Esophagus squamous epithelium (tissue), 5 donors: Measurements from ENCODE around the gene STXBP4. TPM values are rescaled to one million over a fixed set of nuclear protein-coding genes. Genes with fewer than 3 reads are reported as not detected.

Experiments used
- DNase-seq: peaks from one replicate; lab custom pipeline; 2025; lab: John Stamatoyannopoulos, UW
- H3K27ac ChIP-seq, 4 donors: fragments of 200-600 bp; sonication (generic); one replicate each; pipeline ENCODE4 v1.5.1; 2016 to 2019; ENCODE audit warnings: mild to moderate bottlenecking in 1 of 4
- H3K27me3 ChIP-seq, 4 donors: fragments of 200-600 bp; sonication (generic); 1 replicate in 3 of 4; 2 replicates in 1 of 4; pipeline versions ENCODE4 v1.5.1 to v1.6.0; 2017 to 2021; ENCODE audit warnings: antibody characterized with exemption in 1 of 4
- H3K36me3 ChIP-seq, 3 donors: fragments of 200-600 bp; sonication (generic); one replicate each; pipeline ENCODE4 v1.5.1; 2016 to 2019
- H3K4me1 ChIP-seq, 3 donors: fragments of 200-600 bp; sonication (generic); one replicate each; pipeline ENCODE4 v1.5.1; 2017 to 2019
- H3K4me3 ChIP-seq, 4 donors: fragments of 200-600 bp; sonication (generic); 1 replicate in 3 of 4; 2 replicates in 1 of 4; pipeline ENCODE4 v1.5.1; 2016 to 2019; ENCODE audit warnings: mild to moderate bottlenecking in 2 of 4, moderate library complexity in 1 of 4
- H3K9me3 ChIP-seq, 3 donors: fragments of 200-600 bp; sonication (generic); one replicate each; pipeline ENCODE4 v1.5.1; 2016 to 2019
- CTCF ChIP-seq, 6 experiments: fragments of 450-650 bp in 4 of 6; fragments of 200-600 bp in 2 of 6; sonication (generic) in 2 of 6; IDR thresholded peaks; one replicate each; pipeline ENCODE4 v1.5.1; 2016 to 2019; ENCODE audit warnings: antibody characterized with exemption in 6 of 6, mild to moderate bottlenecking in 4 of 6, moderate library complexity in 4 of 6
- POLR2A ChIP-seq, 4 donors: fragments of 450-650 bp; IDR thresholded peaks; one replicate each; pipeline ENCODE4 v1.6.1; 2017; ENCODE audit warnings: antibody characterized with exemption in 4 of 4, mild to moderate bottlenecking in 4 of 4, moderate library complexity in 3 of 4
- WGBS, 2 donors: methylation state at CpG; one replicate each; pipeline ENCODE4 v1.1.5; 2018; 5-methylcytosine and 5-hydroxymethylcytosine counted together
- intact Hi-C: fragments of 100-400 bp; cut with DNase I; formaldehyde crosslinking; loops from one replicate; pipeline ENCODE4 v1.15.0; 2022
- total RNA-seq, 4 donors: library from RNA; depleted of rRNA; stranded (reverse); fragments of >200 nt; gene quantifications; one replicate each; pipeline ENCODE4 v1.1.0, GENCODE V29; 2016
- donor health status: DM: yes; HTN: yes; CAD: no.

Gene STXBP4
- total RNA-seq, 4 donors from 2014 or later: 0.61 to 23.5 (median 13.3) TPM

GRCh38 chr17:55162556-55162946 is 194.0 kb downstream of the STXBP4 start:
- H3K9me3 ChIP-seq: no peaks in the 10 kb centered on the region
- peaks cover 0 to 17% (median 0%) of the 10 kb centered on the region in 3 donors for H3K4me1 ChIP-seq
- no peak overlapping the region for H3K4me3 ChIP-seq
- H3K36me3 ChIP-seq: peaks cover 0 to 5% (median 0%) of the 10 kb centered on the region in 3 donors
- DNase-seq: no peak
- TF ChIP-seq POLR2A (IDR thresholded peaks at IDR 0.05): no peak
- no peak for TF ChIP-seq CTCF (IDR thresholded peaks at IDR 0.05)
- intact Hi-C loops: no loop called here
- H3K27me3 ChIP-seq: no peaks in the 10 kb centered on the region
- no peak overlapping the region for H3K27ac ChIP-seq

- no peak overlapping the region for H3K27ac ChIP-seq
- no peak for DNase-seq
- WGBS, 2 donors: 72 to 85% methylated on average over 3 of the region's 3 CpGs
- no peaks in the 10 kb centered on the region for H3K27me3 ChIP-seq
- TF ChIP-seq CTCF (IDR thresholded peaks at IDR 0.05) (no peak), POLR2A (IDR thresholded peaks at IDR 0.05) (no peak)
- intact Hi-C loops: no loop called here
- peaks cover 0 to 19% (median 0%) of the 10 kb centered on the region in 3 donors for H3K4me1 ChIP-seq
- H3K4me3 ChIP-seq: no peak overlapping the region
- H3K36me3 ChIP-seq: peaks cover 0 to 5% (median 0%) of the 10 kb centered on the region in 3 donors
- H3K9me3 ChIP-seq: no peaks in the 10 kb centered on the region
Measured at GRCh38 chr17:55163408-55163807, 194.8 kb downstream of the STXBP4 start.

- intact Hi-C loops: no loop called here
- Histone ChIP-seq H3K36me3 (no peaks in the 10 kb centered on the region), H3K27me3 (no peaks in the 10 kb centered on the region), H3K9me3 (no peaks in the 10 kb centered on the region), H3K27ac (peak overlapping the region in 3 of 4 donors; percentile 11 to 64 (median 51)), H3K4me1 (peaks cover 0 to 30% (median 4%) of the 10 kb centered on the region in 3 donors), H3K4me3 (no peak overlapping the region)
- TF ChIP-seq CTCF (IDR thresholded peaks at IDR 0.05): no peak
- no peak for TF ChIP-seq POLR2A (IDR thresholded peaks at IDR 0.05)
- WGBS, 2 donors: 74 to 78% methylated on average over 2 of the region's 2 CpGs
- no peak for DNase-seq
Measured at GRCh38 chr17:55166506-55166905, 197.9 kb downstream of the STXBP4 start.

- intact Hi-C loops: no loop called here
- TF ChIP-seq CTCF (IDR thresholded peaks at IDR 0.05) (no peak), POLR2A (IDR thresholded peaks at IDR 0.05) (no peak)
- H3K27ac ChIP-seq: peak overlapping the region in 3 of 4 donors; percentile 22 to 64 (median 51)
- no peak overlapping the region for H3K4me3 ChIP-seq
- peaks cover 0 to 37% (median 6%) of the 10 kb centered on the region in 3 donors for H3K4me1 ChIP-seq
- WGBS, 2 donors: 58 to 66% methylated on average over 2 of the region's 2 CpGs
- DNase-seq: no peak
- H3K36me3 ChIP-seq: no peaks in the 10 kb centered on the region
- no peaks in the 10 kb centered on the region for H3K27me3 ChIP-seq
- H3K9me3 ChIP-seq: no peaks in the 10 kb centered on the region
Measured at GRCh38 chr17:55167024-55167725, 198.6 kb downstream of the STXBP4 start.

GRCh38 chr17:55168958-55169687 is 200.6 kb downstream of the STXBP4 start:
- no peak for DNase-seq
- no peak overlapping the region for H3K4me3 ChIP-seq
- H3K4me1 ChIP-seq: peaks cover 0 to 46% (median 7%) of the 10 kb centered on the region in 3 donors
- 46 to 49% methylated on average over 5 of the region's 5 CpGs for WGBS, 2 donors
- no peaks in the 10 kb centered on the region for H3K36me3 ChIP-seq
- no peak overlapping the region for H3K27ac ChIP-seq
- no peaks in the 10 kb centered on the region for H3K9me3 ChIP-seq
- intact Hi-C loops: no loop called here
- TF ChIP-seq POLR2A (IDR thresholded peaks at IDR 0.05): no peak
- no peaks in the 10 kb centered on the region for H3K27me3 ChIP-seq
